Endothelial cell of umbilical vein (primary cell): ENCODE measurements around the gene MALAT1.

Experiments used
- CTCF ChIP-seq, 2 donors: IDR thresholded peaks; 1 replicate in 1 of 2; 2 replicates in 1 of 2; pipeline ENCODE4 v1.5.1; 2011; ENCODE audit warnings: low read length in 2 of 2, mild to moderate bottlenecking in 2 of 2, moderate library complexity in 2 of 2, control low read depth in 1 of 2, inconsistent platforms in 1 of 2, low read depth in 1 of 2; ENCODE audit not compliant: insufficient read depth in 1 of 2; ENCODE audit errors: extremely low read depth in 1 of 2
- EZH2 ChIP-seq: IDR thresholded peaks from 2 replicates; pipeline ENCODE4 v1.6.1; 2012; ENCODE audit warnings: borderline replicate concordance, low read depth, mild to moderate bottlenecking, moderate library complexity, low read length, inconsistent platforms; ENCODE audit not compliant: severe bottlenecking
- FOS ChIP-seq: IDR thresholded peaks from 2 replicates; pipeline ENCODE4 v1.6.1; 2011; ENCODE audit warnings: mild to moderate bottlenecking, low read length, moderate library complexity, borderline replicate concordance; ENCODE audit not compliant: insufficient read depth
- MAX ChIP-seq: IDR thresholded peaks from 2 replicates; pipeline ENCODE4 v1.6.1; 2011; ENCODE audit not compliant: insufficient read depth, insufficient read length
- POLR2A ChIP-seq: IDR thresholded peaks from 2 replicates; pipeline ENCODE4 v1.6.1; 2012; ENCODE audit warnings: low read depth, mild to moderate bottlenecking, control low read depth, low read length

- TF ChIP-seq POLR2A (no peak), MAX (no peak), CTCF (IDR thresholded peaks at IDR 0.05; ENCODE audit: extremely low read depth in 1 of 2, insufficient read depth in 1 of 2, low read depth in 1 of 2, low read length in 2 of 2) (no peak), FOS (no peak), EZH2 (no peak)
Measured at GRCh38 chr11:65532388-65533064, 33.7 kb downstream of the MALAT1 start.
